CD4-positive, CD25-positive, alpha-beta regulatory T cell (primary cell): ENCODE measurements around the gene LCN1. TPM values are rescaled to one million over a fixed set of nuclear protein-coding genes. Genes with fewer than 3 reads are reported as not detected.
A peak's percentile ranks its signal among the peaks of the same experiment; 100 is the strongest.
"Not testable (repeated sequence)": the region's sequence is repeated elsewhere in the genome, so short reads cannot be mapped to it uniquely, and the experiment has no call there.

Source experiments
- ATAC-seq, 2 donors: fragments of 150-1000 bp; cut with Tn5 transposase; one replicate each; pipeline ENCODE4 v1.10.0; 2021; ENCODE audit warnings: low read depth in 2 of 2, moderate number of reproducible peaks in 2 of 2, moderate library complexity in 1 of 2
- DNase-seq, 3 donors: peaks; one replicate each; pipeline versions ENCODE4 v3.0.0 to v3.0.0-alpha.2; 2012 to 2022; ENCODE audit warnings: mixed read lengths in 1 of 3
- H3K27ac ChIP-seq: one replicate; pipeline ENCODE4 v1.7.0; 2013; ENCODE audit warnings: mild to moderate bottlenecking, low read length; ENCODE audit not compliant: insufficient read depth, poor library complexity, severe bottlenecking
- H3K27me3 ChIP-seq: one replicate; pipeline ENCODE4 v1.7.0; 2013; ENCODE audit warnings: low read length; ENCODE audit not compliant: control insufficient read depth, insufficient read depth
- H3K36me3 ChIP-seq: one replicate; pipeline ENCODE4 v1.7.0; 2013; ENCODE audit warnings: mild to moderate bottlenecking, low read length, moderate library complexity; ENCODE audit not compliant: control insufficient read depth, insufficient read depth
- H3K4me1 ChIP-seq: 2 replicates; pipeline ENCODE4 v1.7.0; 2013; ENCODE audit warnings: mild to moderate bottlenecking, low read length; ENCODE audit not compliant: insufficient read depth, control insufficient read depth, poor library complexity, severe bottlenecking
- H3K4me3 ChIP-seq: one replicate; pipeline ENCODE4 v1.7.0; 2013; ENCODE audit warnings: low read depth, mild to moderate bottlenecking, low read length, moderate library complexity
- H3K9me3 ChIP-seq, 2 experiments: 1 replicate in 1 of 2; 2 replicates in 1 of 2; pipeline ENCODE4 v1.7.0; 2013; ENCODE audit warnings: low read length in 2 of 2, mild to moderate bottlenecking in 1 of 2, moderate library complexity in 1 of 2; ENCODE audit not compliant: control insufficient read depth in 2 of 2
- H3K27ac Mint-ChIP-seq, 3 donors: one replicate each; pipeline ENCODE4 v1.8.0; 2020 to 2022; ENCODE audit warnings: mild to moderate bottlenecking in 3 of 3, mixed read lengths in 3 of 3, moderate library complexity in 2 of 3
- H3K27me3 Mint-ChIP-seq: one replicate; pipeline ENCODE4 v1.8.0; 2022; ENCODE audit warnings: mild to moderate bottlenecking, mixed read lengths
- H3K36me3 Mint-ChIP-seq: one replicate; pipeline ENCODE4 v1.8.0; 2020; ENCODE audit warnings: mixed read lengths
- H3K4me1 Mint-ChIP-seq, 4 donors: one replicate each; pipeline ENCODE4 v1.8.0; 2020 to 2022; ENCODE audit warnings: mixed read lengths in 4 of 4, mild to moderate bottlenecking in 1 of 4
- H3K4me3 Mint-ChIP-seq, 4 donors: one replicate each; pipeline ENCODE4 v1.8.0; 2020 to 2022; ENCODE audit warnings: mild to moderate bottlenecking in 4 of 4, mixed read lengths in 4 of 4, moderate library complexity in 3 of 4
- H3K9me3 Mint-ChIP-seq, 7 donors: one replicate each; pipeline ENCODE4 v1.8.0; 2020 to 2022; ENCODE audit warnings: mixed read lengths in 7 of 7, mild to moderate bottlenecking in 3 of 7, moderate library complexity in 2 of 7
- polyA plus RNA-seq, 4 donors: library from polyadenylated mRNA; unstranded; fragments of 300-500 nt; fragmentation: Illumina TruSeq; gene quantifications; one replicate each; pipeline ENCODE4 v1.2.3, GENCODE V29; 2021
- total RNA-seq: library from RNA; stranded (reverse); gene quantifications from one replicate; pipeline ENCODE4 v1.2.3, GENCODE V29; 2022

Gene LCN1
- total and polyA plus RNA-seq, 5 donors from 2014 or later = not detected

DNA sequence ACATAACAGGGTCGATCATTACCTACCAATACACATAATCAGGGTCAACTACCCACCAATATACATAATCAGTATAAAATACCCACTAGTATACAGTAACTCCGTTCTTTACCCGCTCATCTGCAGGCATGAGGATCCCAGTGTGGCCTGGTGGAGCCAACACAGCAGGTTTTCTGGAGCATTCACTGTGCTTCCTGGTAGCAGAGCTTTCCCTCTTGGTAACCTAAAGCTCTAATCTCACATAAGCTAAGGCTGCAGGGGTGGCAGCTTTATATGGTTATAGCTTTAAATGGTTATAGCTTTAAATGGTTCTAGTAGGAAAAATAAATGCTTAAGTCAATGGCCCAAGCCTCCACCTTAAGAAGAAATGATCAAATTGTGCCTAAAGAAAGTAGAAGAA lies 11.9 kb downstream of the LCN1 start:
- Histone ChIP-seq H3K4me3 (no peak overlapping the region), H3K4me1 (no peaks in the 10 kb centered on the region), H3K9me3 (no peaks in the 10 kb centered on the region), H3K27ac (no peak overlapping the region), H3K36me3 (no peaks in the 10 kb centered on the region), H3K27me3 (peaks cover 10% of the 10 kb centered on the region)
- H3K4me3 Mint-ChIP-seq = no peak overlapping the region
- ATAC-seq = no peak
- DNase-seq = no peak
- H3K4me1 Mint-ChIP-seq = no peaks in the 10 kb centered on the region
- peaks cover 21% of the 10 kb centered on the region for H3K27me3 Mint-ChIP-seq
- H3K9me3 Mint-ChIP-seq = peaks cover 0 to 2% (median 0%) of the 10 kb centered on the region in 7 donors
- no peaks in the 10 kb centered on the region for H3K36me3 Mint-ChIP-seq
- no peak overlapping the region for H3K27ac Mint-ChIP-seq

DNA sequence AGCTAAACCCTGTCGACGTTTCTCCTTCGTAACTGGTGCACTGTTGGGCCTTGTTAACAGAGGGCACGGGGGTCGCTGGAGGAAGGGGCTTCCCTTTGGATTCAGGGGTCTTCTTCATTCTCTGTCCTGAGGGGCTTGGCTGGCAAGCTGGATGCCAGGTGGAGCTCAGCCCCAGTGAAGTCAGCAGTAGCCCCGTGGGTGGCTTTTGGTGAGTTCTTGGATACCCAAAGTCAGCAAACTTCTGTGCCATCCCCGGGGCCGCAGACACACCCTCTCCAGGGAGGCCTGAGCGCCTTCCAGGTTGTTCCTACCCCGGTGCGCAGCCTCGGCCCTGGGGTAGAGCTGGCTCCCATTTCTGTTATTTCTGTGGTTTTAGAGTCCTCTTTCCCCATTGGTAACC lies 12.4 kb downstream of the LCN1 start:
- Histone ChIP-seq H3K9me3 (no peaks in the 10 kb centered on the region), H3K27ac (no peak overlapping the region), H3K4me1 (no peaks in the 10 kb centered on the region), H3K36me3 (no peaks in the 10 kb centered on the region), H3K4me3 (no peak overlapping the region), H3K27me3 (peaks cover 10% of the 10 kb centered on the region)
- DNase-seq (no peak), ATAC-seq (no peak)
- Mint-ChIP-seq H3K4me3 (no peak overlapping the region), H3K27me3 (peaks cover 23% of the 10 kb centered on the region), H3K36me3 (no peaks in the 10 kb centered on the region), H3K9me3 (peaks cover 0 to 2% (median 0%) of the 10 kb centered on the region in 7 donors), H3K27ac (no peak overlapping the region), H3K4me1 (no peaks in the 10 kb centered on the region)

DNA sequence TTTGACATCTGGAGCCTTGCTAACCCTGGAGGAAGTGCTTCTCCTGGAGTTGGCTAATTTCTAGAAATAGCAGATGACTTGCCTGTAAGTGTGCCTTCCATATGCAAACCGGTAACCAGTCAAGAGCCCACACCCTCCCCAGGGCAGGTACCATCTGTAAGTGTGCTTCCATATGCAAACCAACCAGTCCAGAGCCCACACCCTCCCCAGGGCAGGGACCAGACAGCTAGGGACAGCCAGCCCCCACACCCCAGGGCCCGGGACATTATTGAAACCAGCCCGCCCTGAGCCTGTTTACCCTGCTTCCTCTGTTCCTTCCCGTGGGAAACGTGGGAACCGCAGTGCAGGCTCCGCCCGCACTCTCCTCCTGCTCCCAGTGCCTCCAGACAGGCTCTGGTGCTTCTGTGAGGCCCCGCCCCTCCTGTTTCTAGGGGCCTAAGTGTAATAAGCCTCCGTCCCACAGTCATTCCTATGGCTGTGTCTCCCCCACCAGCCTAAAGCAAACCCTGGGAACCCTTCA lies 13.0 kb downstream of the LCN1 start:
- ATAC-seq, H3K36me3 Mint-ChIP-seq, H3K9me3 Mint-ChIP-seq, H3K9me3 ChIP-seq, H3K4me1 Mint-ChIP-seq, H3K4me3 Mint-ChIP-seq, H3K27ac ChIP-seq, H3K36me3 ChIP-seq, H3K4me3 ChIP-seq, DNase-seq, H3K4me1 ChIP-seq, H3K27ac Mint-ChIP-seq: not testable (repeated sequence)
- peaks cover 29% of the 10 kb centered on the region for H3K27me3 Mint-ChIP-seq
- peaks cover 10% of the 10 kb centered on the region for H3K27me3 ChIP-seq

DNA sequence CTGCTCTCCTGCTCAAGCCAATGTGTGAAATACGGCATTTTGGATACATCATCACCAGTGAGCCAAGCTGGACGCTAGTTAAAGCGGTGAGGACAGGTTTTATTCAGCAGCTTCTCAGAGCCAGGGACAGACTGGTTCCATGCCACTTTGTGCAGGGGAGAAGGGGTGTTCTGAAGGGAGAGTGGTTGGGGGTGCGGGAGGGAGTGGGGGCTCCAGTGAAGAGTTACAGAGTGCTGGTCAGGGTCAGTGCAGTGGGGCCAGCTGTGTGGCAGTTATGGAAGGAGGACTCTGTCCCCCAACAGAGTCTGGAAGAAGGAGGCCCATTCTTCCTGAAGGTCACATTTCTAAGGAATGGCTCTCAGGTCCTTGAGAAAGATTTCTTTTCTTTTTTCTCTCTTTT lies 13.6 kb downstream of the LCN1 start:
- H3K4me3 Mint-ChIP-seq, H3K4me1 Mint-ChIP-seq, H3K4me1 ChIP-seq, DNase-seq, H3K36me3 Mint-ChIP-seq, H3K36me3 ChIP-seq, H3K27ac ChIP-seq, H3K9me3 Mint-ChIP-seq, H3K4me3 ChIP-seq, ATAC-seq, H3K9me3 ChIP-seq: not testable (repeated sequence)
- Mint-ChIP-seq H3K27me3 (peaks cover 27% of the 10 kb centered on the region), H3K27ac (peak overlapping the region in 1 of 3 donors; percentile 52)
- H3K27me3 ChIP-seq = peaks cover 10% of the 10 kb centered on the region

DNA sequence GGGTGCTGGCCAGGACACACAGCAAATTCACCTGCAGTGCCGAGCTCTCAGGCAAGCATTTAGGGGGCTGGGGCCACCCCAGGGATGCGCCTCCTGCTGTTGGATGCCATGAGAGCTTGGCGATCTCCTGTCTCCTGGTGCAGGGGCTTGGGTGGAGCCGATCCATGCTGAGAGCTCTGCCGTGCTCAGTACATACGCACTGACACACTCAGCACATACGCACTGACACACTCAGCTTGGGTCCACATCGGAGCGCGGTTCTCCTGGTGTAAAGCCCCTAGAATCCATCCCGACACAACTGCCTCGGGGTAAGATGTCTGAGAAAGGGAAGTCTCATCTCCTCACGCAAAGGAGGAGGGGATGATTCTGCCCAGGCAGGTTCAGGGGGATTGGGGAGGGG lies 14.4 kb downstream of the LCN1 start:
- H3K27ac Mint-ChIP-seq, H3K4me3 ChIP-seq, DNase-seq, H3K36me3 ChIP-seq, H3K27ac ChIP-seq, ATAC-seq, H3K4me1 ChIP-seq, H3K36me3 Mint-ChIP-seq, H3K4me3 Mint-ChIP-seq, H3K9me3 ChIP-seq, H3K4me1 Mint-ChIP-seq, H3K9me3 Mint-ChIP-seq: not testable (repeated sequence)
- H3K27me3 ChIP-seq = peaks cover 10% of the 10 kb centered on the region
- peaks cover 27% of the 10 kb centered on the region for H3K27me3 Mint-ChIP-seq

DNA sequence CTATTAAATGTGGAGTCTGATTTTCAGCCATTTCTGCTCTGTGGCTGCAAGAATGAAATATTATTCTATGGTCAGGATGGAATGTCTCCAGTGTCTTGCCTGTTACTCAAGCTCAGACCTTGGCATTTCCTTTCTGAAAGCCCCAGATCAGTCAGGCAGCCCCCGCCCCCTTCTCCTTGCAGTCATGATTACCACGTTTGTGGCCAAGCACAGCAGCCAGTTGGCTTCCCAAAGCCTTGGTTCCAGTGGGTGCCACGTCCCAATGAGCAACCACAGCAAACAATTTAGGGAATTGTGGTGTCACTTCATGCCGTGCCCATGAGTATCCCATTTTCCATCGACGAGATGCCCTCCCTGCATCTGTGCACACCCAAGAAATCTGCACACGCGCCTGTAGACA lies 15.0 kb downstream of the LCN1 start:
- Mint-ChIP-seq H3K27me3 (peaks cover 28% of the 10 kb centered on the region), H3K27ac (no peak overlapping the region)
- ATAC-seq = no peak

DNA sequence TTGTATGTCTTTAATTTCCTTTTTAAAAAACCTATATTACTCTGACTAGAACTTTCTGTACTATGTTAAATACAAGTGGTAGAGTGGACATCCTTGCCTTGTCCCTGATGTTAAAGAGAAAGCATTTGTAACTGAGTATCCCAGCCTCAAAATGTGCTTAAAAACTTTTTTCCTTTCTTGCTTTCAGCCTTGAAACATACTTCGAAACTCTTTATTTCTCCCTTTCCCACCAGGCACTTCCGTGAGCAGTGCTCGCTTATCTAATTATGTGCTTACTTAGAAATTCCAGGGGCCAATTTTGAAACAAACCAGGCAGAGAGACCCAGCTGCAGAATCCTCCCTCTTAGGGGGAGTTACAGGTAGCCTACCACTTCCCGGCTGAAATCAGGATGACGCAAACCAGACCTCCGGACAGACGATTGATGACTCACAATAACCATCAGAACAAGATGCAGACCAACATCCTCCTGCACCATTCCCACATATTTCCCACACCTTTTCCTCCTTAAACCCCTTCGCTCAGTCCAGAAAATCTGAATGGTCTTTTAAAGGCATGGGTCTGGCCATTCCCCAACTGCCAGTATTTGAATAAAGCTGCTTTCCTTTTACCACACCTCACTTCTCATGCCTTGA lies 22.1 kb downstream of the LCN1 start:
- H3K4me3 ChIP-seq, H3K36me3 Mint-ChIP-seq, DNase-seq, H3K9me3 ChIP-seq, H3K36me3 ChIP-seq, H3K27ac ChIP-seq, H3K4me1 ChIP-seq, H3K27ac Mint-ChIP-seq, H3K4me3 Mint-ChIP-seq, ATAC-seq, H3K4me1 Mint-ChIP-seq, H3K27me3 ChIP-seq, H3K9me3 Mint-ChIP-seq: not testable (repeated sequence)
- peaks cover 25% of the 10 kb centered on the region for H3K27me3 Mint-ChIP-seq

More for the DNA sequence above, 15.0 kb downstream of the LCN1 start:
- Histone ChIP-seq H3K36me3 (no peaks in the 10 kb centered on the region), H3K4me1 (no peaks in the 10 kb centered on the region), H3K27ac (no peak overlapping the region), H3K27me3 (peaks cover 10% of the 10 kb centered on the region), H3K9me3 (no peaks in the 10 kb centered on the region), H3K4me3 (no peak overlapping the region)
- no peaks in the 10 kb centered on the region for H3K36me3 Mint-ChIP-seq
- H3K4me3 Mint-ChIP-seq = no peak overlapping the region
- H3K9me3 Mint-ChIP-seq = peaks cover 0 to 2% (median 0%) of the 10 kb centered on the region in 7 donors
- no peak for DNase-seq
- no peaks in the 10 kb centered on the region for H3K4me1 Mint-ChIP-seq

DNA sequence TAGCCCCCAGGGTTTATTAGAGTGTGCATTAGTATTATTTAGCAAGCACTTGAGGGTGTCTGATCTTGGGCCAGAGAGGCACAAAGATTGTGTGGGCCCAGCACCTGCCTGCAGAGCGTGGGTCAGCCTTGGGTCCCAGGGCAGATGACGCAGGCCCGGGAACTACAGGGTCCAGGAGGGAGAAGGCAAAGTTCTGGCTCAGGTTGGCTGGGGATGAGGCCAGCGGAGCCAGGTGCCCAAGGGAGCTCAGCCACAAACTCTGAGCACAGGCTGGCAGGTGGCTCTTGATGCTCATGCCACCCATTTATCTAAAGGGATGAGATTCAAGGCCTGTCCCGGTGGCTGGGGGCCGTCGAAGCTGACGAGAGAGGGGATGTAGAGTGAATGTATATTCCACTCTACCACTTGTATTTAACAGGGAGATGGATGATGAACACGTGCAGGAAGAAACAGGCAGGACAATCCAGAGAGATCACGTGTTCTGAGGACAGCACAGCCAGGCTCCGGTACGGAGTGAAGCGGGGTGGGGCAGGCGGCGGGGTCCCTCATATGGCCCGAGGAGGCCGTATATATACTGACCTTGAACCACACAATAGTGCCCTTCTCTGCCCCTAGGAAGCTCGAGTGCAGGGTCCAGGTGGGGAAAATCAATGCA lies 23.9 kb downstream of the LCN1 start:
- Histone ChIP-seq H3K36me3 (no peaks in the 10 kb centered on the region), H3K4me1 (no peaks in the 10 kb centered on the region), H3K27me3 (no peaks in the 10 kb centered on the region), H3K9me3 (no peaks in the 10 kb centered on the region), H3K4me3 (no peak overlapping the region), H3K27ac (no peak overlapping the region)
- peaks cover 14% of the 10 kb centered on the region for H3K27me3 Mint-ChIP-seq
- no peaks in the 10 kb centered on the region for H3K36me3 Mint-ChIP-seq
- no peak for ATAC-seq
- no peak overlapping the region for H3K27ac Mint-ChIP-seq
- peak overlapping the region in 1 of 4 donors; percentile 52 for H3K4me3 Mint-ChIP-seq
- H3K4me1 Mint-ChIP-seq = no peaks in the 10 kb centered on the region
- no peaks in the 10 kb centered on the region for H3K9me3 Mint-ChIP-seq
- DNase-seq = no peak
